GM13977 (cell line): Measurements from ENCODE around the gene TUT1.
"Not testable (repeated sequence)": the region's sequence is repeated elsewhere in the genome, so short reads cannot be mapped to it uniquely, and the experiment has no call there.

Experiments used
- DNase-seq: peaks from one replicate; pipeline ENCODE4 v3.0.0; 2012; ENCODE audit warnings: low spot score
- CTCF ChIP-seq: IDR thresholded peaks from 2 replicates; pipeline ENCODE4 v1.5.1; 2012; ENCODE audit warnings: mild to moderate bottlenecking, control low read depth; ENCODE audit not compliant: insufficient read depth; ENCODE audit errors: extremely low read depth, missing control alignments
- in situ Hi-C: fragments of 300-500 bp; cut with MboI; formaldehyde crosslinking; loops from one replicate; pipeline ENCODE4 v1.12.0; 2022; ENCODE audit warnings: low sequenced_read_pairs, low pct_unique_long_range_greater_than_20kb, mixed read lengths, inconsistent platforms; ENCODE audit not compliant: unreplicated experiment

Gene TUT1

GRCh38 chr11:62567018-62567633 lies 24.2 kb downstream of the TUT1 start:
- no peak for DNase-seq
- no peak for TF ChIP-seq CTCF
- in situ Hi-C loops: loop anchor here (10.0 kb wide), 1 partner anchor 142 kb away; no protein-coding TSS in a partner anchor

GRCh38 chr11:62566247-62566646 lies 25.1 kb downstream of the TUT1 start:
- DNase-seq: no peak
- in situ Hi-C loops: loop anchor here (10.0 kb wide), 1 partner anchor 141 kb away; no protein-coding TSS in a partner anchor
- no peak for TF ChIP-seq CTCF

DNA sequence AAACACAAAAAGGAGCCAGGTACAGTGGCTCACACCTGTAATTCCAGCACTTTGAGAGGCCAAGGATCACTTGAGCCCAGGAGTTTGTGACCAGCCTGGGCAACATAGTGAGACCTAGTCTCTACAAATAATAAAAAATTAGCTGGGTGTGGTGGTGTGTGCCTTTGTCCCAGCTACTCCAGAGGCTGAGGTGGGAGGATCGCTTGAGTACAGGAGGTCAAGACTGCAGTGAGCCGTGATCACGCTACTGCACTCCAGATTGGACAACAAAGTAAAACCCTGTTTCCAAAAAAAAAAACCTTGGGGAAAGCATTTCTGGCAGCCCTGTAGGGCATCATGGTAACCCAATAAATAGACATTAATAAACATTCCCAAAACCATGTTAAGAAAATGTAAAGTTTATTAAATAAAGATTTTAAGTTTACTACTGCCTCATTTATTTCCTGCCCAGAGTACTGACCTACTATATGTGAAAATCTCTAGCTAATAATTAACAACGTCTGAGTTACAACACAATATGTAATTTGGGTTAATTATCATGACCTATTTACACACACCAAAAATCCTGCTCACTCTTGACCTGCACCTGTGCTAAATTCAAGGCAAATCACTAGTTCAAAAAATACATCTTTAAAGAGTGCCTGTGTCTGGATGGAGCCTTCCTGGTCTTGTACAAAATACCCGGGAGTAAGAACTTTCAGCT lies 26.1 kb downstream of the TUT1 start:
- in situ Hi-C loops: loop anchor here (10.0 kb wide), 1 partner anchor 140 kb away; no protein-coding TSS in a partner anchor
- TF ChIP-seq CTCF: no peak
- no peak for DNase-seq

GRCh38 chr11:62561677-62562230 lies 29.6 kb downstream of the TUT1 start:
- in situ Hi-C loops: loop anchor here (10.0 kb wide), 1 partner anchor 137 kb away; no protein-coding TSS in a partner anchor
- DNase-seq: not testable (repeated sequence)

- no peak for DNase-seq
- in situ Hi-C loops: loop anchor here (10.0 kb wide), 1 partner anchor 136 kb away; no protein-coding TSS in a partner anchor
- TF ChIP-seq CTCF: peak; percentile 72
Measured at GRCh38 chr11:62560566-62561103, 30.7 kb downstream of the TUT1 start.

DNA sequence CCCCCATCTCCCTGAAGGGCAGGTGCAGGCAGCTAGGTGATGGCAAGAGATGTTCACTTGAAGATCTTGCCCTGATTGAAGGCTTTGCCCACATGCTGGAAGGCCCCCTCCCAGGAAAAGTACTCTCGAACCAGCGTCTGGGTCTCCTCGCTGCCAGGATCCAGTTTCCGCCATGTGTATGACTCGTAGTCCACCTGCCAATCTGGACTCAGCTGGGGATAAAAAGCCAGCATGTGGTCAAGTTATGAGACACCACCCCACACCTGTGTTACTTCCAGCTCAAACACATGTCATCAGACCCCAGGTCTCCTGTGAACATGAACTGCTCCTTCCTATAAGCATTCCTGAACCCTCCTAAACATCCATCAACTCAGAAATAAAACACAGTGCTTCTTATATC lies 31.7 kb downstream of the TUT1 start:
- in situ Hi-C loops: loop anchor here (10.0 kb wide), 1 partner anchor 135 kb away; no protein-coding TSS in a partner anchor
- DNase-seq: not testable (repeated sequence)

- no peak for TF ChIP-seq CTCF
- no peak for DNase-seq
- in situ Hi-C loops: no loop called here
Measured at GRCh38 chr11:62559204-62559603, 32.1 kb downstream of the TUT1 start.
